Measurements from ENCODE around the gene C11orf21.
A peak's percentile ranks its signal among the peaks of the same experiment; 100 is the strongest.

C11orf21 gene

DNA sequence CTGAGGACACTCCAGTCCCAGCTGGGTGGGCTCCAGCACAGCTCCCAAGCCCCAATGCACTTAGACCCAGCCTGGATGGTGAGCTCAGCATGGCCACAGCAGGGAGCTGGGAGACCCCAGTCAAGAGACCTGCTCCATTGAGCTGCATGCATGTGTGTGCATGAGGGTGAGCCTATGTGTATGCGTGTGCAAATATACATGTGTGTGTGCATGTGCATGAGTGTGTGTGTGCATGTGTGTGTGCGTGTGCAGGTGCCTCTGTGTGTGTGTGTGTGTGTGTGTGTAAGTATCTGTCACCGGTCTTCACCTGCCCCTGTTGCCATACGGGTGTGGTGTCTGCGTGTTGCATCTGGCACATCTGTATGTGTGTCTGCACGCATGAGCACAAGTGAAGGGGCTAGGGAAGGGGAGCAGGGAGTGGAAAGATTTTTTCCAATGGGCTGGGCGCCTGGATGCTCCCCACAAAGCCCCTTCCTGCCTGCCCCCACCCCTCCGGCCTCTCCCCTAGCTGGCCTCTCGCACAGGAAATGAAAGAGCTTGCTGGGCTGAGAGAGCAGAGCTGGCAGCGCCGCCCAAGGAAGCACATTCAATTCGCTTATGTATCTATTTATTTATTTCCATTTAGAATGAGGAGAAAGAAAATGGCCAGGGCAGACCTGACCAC is 4.2 kb upstream of the C11orf21 start:
- H3K27ac ChIP-seq = no peak overlapping the region
- TF ChIP-seq, protein P1, sequence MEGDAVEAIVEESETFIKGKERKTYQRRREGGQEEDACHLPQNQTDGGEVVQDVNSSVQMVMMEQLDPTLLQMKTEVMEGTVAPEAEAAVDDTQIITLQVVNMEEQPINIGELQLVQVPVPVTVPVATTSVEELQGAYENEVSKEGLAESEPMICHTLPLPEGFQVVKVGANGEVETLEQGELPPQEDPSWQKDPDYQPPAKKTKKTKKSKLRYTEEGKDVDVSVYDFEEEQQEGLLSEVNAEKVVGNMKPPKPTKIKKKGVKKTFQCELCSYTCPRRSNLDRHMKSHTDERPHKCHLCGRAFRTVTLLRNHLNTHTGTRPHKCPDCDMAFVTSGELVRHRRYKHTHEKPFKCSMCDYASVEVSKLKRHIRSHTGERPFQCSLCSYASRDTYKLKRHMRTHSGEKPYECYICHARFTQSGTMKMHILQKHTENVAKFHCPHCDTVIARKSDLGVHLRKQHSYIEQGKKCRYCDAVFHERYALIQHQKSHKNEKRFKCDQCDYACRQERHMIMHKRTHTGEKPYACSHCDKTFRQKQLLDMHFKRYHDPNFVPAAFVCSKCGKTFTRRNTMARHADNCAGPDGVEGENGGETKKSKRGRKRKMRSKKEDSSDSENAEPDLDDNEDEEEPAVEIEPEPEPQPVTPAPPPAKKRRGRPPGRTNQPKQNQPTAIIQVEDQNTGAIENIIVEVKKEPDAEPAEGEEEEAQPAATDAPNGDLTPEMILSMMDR (conservative IDR thresholded peaks at IDR 0.05) = no peak

DNA sequence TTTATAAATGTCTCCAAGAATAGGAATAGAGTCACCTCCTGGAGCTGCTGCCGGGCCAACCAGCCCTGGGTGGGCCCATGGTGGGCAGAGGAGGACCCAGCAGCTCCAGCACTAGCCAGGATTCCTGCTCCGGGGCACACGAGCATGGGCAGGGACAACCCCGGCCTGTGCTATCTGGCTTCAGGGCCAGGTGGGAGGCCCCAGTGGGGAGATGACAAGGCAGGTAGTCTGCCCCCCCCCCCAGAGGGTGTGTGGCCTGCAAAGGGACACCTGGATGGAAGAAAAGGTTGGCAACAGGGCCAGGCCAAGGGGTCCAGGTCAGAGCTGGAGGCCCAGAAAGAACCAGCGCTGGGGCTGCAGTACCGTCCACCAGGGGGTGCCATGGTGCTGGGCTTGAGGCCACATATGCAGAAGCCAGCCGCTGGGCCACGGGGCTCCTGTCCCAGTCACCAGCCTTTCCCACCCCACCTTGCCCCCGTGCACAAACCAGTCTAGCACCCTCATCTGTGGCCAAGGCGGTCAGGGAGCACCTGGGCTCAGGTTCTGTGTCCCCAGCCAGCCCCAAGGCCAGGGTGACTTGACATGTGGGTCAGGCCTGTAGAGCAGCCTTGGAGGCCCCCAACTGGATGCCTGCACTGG is 3.5 kb upstream of the C11orf21 start:
- H3K27ac ChIP-seq = no peak overlapping the region
- TF ChIP-seq, protein P1 (conservative IDR thresholded peaks at IDR 0.05) = peak; percentile 88

DNA sequence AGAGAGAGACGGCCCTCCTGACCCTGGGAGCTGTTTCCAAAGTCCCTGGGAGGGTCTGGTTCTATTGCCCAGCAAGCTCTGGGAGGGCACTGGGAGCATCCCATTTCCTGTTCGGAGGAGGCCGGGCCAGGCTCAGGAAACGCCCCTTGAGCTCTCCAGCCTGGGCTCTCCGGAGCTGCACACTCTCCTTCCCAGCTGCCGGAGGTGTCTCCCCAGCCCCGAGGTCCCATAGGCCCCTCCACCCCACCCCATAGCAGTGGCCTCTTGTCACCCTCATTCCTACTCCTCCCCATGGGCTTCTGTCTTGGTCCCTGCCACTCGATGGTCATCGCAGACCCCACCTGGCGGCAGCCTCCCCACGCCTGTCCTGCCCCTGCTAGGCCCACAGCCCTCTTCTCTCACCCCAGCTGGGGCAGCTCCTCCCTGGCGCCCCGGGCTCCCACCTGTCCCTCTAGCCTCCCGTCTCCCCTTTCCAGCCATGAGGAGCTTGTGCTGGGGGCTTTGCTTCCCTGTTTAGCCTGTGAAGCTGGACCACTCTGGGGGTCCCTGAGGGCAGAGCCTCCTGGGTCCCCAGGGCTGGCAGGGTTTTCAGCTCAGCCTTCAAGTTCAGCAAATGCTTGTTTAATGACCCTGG is 2.9 kb upstream of the C11orf21 start:
- no peak overlapping the region for H3K27ac ChIP-seq
- TF ChIP-seq, protein P1 (conservative IDR thresholded peaks at IDR 0.05) = no peak

DNA sequence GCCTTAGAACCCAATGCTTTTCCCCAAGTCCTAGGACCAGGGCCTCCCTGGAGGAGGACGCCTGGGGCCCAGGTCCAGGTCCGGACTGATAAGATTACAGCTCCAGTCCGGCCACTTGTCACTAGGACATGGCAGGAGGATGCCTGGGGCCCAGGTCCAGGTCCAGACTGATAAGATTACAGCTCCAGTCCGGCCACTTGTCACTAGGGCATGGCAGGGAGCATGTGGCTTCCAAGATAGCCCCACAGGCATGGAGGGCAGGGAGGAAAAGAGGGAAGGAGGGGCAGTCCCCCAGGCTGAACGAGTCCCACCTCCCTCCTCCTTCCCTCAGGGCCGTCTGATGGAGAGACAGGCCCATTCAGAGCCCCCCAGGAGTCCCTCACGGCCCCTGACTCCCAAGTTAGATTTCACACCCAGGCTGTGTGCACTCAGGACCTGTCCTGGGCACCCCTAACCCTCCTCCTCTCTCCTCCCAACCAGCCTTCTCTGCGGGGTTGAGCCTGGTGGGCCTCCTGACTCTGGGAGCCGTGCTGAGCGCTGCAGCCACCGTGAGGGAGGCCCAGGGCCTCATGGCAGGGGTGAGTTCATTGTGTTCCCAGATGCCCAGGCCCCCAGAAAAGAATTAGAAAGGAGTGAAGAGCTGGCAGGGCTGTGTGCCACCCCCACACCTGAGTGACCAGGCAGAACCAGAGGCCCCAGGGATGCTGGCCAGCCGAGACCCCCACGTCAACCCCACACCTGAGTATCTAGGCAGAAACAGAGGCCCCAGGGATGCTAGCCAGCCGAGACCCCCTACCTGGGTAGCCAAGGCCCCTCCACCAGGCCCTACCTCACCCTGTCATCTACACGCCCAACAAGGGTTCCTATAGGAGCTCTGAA is 2.1 kb upstream of the C11orf21 start:
- TF ChIP-seq, protein P1 (conservative IDR thresholded peaks at IDR 0.05) = no peak
- no peak overlapping the region for H3K27ac ChIP-seq

DNA sequence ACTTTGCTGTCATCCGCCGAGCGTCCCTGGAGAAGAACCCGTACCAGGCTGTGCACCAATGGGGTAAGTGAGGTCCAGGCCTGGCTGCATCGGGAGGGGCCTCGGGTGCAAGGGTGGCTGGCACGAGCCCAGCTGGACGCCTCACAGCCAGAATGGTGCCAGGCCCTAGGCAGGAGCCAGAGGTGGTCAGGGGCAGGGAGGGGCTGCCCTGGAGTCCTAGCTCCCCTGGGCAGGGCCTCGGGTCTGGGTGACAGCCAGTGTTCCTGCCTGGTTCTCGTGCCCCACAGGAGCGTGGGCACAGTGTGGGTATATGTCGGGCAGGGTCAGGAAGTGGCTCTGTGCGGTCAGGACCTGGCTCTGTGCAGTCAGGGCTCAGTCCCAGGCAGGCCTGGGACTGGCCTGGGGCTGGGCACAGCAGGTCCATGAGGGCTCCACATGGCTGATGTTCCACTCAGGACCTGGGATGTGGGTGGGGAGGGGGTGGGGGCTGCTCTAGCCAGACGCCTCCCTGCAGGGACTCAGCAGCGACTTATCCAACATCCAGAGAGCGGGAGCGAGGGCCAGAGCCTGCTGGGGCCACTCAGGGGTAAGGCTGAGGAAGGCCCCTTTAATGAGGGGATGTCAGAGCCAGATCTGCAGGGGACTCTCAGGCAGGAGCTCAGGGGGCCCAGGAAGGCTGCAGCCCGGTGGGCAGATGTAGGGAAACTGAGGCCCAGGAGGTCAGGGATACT is 1.3 kb upstream of the C11orf21 start:
- H3K27ac ChIP-seq = no peak overlapping the region

DNA sequence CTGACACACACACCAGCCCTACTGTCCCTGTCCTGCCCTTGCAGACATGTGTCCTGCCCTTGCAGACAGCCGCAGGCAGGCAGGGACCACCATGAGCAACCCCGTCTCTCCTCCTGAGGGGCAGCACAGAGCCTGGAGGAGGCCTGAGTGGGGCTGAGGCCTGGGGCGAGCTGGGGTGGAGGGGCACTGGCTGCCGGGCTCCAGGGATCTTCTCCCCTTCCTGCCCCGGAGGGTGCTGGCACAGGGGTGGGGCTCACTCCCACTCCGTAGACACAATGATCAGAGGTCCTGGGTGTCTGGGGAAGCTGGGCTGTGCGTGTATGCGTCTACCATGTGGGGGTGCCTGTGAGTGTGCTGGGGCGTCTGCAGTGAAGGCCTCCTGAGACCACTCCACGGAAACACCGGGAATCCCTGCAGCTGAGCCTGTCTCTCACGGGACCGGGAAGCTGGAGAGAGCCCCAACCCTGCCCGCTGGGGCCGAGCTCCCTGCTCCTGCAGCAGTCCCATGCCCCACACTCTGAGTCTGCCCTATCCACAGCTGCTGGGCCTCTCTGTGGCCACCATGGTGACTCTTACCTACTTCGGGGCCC is 683 bp upstream of the C11orf21 start:
- no peak overlapping the region for H3K27ac ChIP-seq
- TF ChIP-seq, protein P1 (conservative IDR thresholded peaks at IDR 0.05) = no peak

More for the DNA sequence above, 1.3 kb upstream of the C11orf21 start:
- TF ChIP-seq, protein P1 (conservative IDR thresholded peaks at IDR 0.05) = no peak
